ENCODE results near the gene DACH1.

DNA sequence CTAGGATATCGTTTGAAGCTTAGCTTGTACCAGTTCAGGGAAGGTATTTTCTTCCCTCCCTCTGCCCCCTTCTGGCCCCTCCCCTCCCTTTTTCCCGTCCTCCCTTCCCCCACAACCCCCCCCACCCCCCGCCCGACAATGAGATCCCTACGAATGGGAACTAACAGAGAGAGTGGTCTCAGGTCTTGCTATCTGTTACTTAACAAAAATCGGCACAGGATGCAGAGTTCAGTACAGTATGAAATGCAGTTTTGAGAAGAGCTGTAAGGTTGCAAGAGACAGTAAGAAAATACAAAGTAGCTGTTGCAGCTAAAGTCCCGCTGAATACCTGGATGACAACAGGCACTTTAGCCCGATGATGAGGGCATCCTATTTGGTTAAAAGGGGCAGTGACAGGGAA is 3.1 kb upstream of the DACH1 start:
- TF ChIP-seq, protein P1, sequence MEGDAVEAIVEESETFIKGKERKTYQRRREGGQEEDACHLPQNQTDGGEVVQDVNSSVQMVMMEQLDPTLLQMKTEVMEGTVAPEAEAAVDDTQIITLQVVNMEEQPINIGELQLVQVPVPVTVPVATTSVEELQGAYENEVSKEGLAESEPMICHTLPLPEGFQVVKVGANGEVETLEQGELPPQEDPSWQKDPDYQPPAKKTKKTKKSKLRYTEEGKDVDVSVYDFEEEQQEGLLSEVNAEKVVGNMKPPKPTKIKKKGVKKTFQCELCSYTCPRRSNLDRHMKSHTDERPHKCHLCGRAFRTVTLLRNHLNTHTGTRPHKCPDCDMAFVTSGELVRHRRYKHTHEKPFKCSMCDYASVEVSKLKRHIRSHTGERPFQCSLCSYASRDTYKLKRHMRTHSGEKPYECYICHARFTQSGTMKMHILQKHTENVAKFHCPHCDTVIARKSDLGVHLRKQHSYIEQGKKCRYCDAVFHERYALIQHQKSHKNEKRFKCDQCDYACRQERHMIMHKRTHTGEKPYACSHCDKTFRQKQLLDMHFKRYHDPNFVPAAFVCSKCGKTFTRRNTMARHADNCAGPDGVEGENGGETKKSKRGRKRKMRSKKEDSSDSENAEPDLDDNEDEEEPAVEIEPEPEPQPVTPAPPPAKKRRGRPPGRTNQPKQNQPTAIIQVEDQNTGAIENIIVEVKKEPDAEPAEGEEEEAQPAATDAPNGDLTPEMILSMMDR (IDR thresholded peaks at IDR 0.05; ENCODE audit: extremely low read depth in 1 of 2, insufficient read depth in 1 of 2, low read depth in 1 of 2, low read length in 2 of 2), result no peak
- TF ChIP-seq FOS (IDR thresholded peaks at IDR 0.05; ENCODE audit: borderline replicate concordance, insufficient read depth, low read length) (no peak), POLR2AphosphoS5 (IDR thresholded peaks at IDR 0.05; ENCODE audit: insufficient read depth, low read depth, low read length) (no peak), EZH2 (IDR thresholded peaks at IDR 0.05; ENCODE audit: borderline replicate concordance, low read depth, low read length, severe bottlenecking) (no peak), POLR2A (IDR thresholded peaks at IDR 0.05; ENCODE audit: low read depth, low read length) (no peak), MYC (IDR thresholded peaks at IDR 0.05; ENCODE audit: low read depth, low read length) (no peak), JUN (IDR thresholded peaks at IDR 0.05; ENCODE audit: borderline replicate concordance, insufficient read depth, insufficient read length, low read depth) (no peak), GATA2 (IDR thresholded peaks at IDR 0.05; ENCODE audit: insufficient read depth, insufficient read length, low read depth, low read length) (no peak)
- TF ChIP-seq, protein P2, sequence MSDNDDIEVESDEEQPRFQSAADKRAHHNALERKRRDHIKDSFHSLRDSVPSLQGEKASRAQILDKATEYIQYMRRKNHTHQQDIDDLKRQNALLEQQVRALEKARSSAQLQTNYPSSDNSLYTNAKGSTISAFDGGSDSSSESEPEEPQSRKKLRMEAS (IDR thresholded peaks at IDR 0.05; ENCODE audit: insufficient read depth, insufficient read length), result no peak

Data from endothelial cell of umbilical vein (primary cell).